Measurements from ENCODE around the gene CLEC4E.
A peak's percentile ranks its signal among the peaks of the same experiment; 100 is the strongest.
"Not testable (repeated sequence)": the region's sequence is repeated elsewhere in the genome, so short reads cannot be mapped to it uniquely, and the experiment has no call there.

The CLEC4E gene

GRCh38 chr12:8540831-8541230, at the start of gene CLEC4E:
Gene CLEC4E, minus strand, starts transcription at chr12:8540905. Its CDS starts 108 bp downstream, at chr12:8540797.
- peak; percentile 13 for DNase-seq

DNA sequence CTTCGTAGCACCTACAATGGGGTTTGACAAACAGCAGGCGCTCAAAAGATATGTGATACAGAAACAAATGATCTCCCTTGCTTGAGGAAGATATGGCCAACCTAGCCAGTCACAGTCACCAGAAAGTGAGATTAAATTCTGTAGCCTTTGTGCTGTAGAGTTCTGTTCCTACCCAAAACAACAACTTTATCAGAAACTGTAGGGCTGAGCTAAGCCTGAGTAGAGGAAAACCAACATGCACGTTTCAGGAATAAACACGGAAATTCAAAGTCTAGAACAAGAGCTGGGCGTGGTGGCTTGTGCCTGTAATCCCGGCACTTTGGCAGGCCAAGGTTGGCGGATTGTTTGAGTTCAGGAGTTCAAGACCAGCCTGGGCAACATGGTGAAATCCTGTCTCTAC, 49.0 kb upstream of the CLEC4E start:
- no peak for DNase-seq

GRCh38 chr12:8584478-8584877, 43.8 kb upstream of the CLEC4E start:
- not testable (repeated sequence) for DNase-seq

- no peak for DNase-seq
Observed at GRCh38 chr12:8584004-8584403, 43.3 kb upstream of the CLEC4E start.

- DNase-seq = no peak
Observed at GRCh38 chr12:8581098-8581784, 40.5 kb upstream of the CLEC4E start.

DNA sequence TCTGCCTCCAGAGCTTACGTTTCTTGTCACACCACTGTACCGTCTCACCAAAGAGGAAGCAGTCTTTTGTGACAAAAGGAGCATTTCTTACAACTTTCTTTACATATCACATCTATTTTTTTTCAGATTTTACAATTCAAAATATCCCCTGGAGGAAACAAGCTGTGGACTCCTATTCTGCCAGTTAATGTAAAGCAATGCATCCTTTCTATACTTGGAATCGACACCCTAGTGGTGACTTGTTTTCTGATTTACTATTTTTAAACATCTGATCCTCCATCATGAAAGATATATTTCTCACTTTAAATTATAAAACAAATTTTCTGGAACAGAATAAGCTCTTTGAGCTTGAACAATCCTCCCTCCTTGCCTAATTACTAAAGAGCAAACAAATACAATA, 37.2 kb upstream of the CLEC4E start:
- DNase-seq = no peak

DNA sequence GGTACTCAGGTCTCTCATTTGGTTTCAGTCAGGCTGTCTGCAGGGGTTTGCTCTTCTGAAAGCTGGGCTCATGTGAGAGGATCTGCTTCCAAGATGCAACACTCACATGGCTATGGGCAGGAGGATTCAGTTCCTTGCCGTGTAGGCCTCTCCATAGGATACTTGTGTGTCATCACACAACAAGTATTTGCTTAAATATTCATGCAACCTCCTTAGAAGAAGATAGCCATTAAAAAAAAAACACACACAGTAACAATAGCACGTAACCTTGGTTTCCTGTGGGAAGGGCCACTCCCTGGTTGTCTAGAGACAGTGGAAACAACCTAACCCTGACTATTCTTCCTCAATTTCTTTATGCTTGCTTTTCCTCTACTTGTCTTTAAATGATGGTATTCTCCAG, 31.8 kb upstream of the CLEC4E start:
- peak; percentile 61 for DNase-seq

GRCh38 chr12:8566525-8566924, 25.8 kb upstream of the CLEC4E start:
- peak; percentile 21 for DNase-seq

DNA sequence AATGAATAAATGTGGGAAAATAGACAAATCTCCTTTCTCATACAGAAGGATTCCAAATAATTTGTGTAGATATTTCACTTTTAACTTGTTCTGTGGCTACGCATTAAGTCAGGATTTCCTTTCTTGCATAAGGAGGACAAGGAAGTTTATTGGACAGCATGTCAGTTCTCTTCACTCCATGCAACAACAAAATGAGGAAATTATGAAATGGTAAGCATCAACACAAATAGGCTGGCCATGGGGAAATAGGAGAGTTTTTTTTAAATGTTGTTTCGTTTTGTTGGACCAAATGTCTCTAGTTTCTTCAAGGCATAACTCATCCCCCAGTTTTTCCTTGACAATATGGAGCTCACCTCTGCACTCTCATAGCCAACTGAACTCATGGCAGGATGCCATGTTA, 25.3 kb upstream of the CLEC4E start:
- DNase-seq = not testable (repeated sequence)

- DNase-seq = no peak
Observed at GRCh38 chr12:8564656-8565055, 24.0 kb upstream of the CLEC4E start.

DNA sequence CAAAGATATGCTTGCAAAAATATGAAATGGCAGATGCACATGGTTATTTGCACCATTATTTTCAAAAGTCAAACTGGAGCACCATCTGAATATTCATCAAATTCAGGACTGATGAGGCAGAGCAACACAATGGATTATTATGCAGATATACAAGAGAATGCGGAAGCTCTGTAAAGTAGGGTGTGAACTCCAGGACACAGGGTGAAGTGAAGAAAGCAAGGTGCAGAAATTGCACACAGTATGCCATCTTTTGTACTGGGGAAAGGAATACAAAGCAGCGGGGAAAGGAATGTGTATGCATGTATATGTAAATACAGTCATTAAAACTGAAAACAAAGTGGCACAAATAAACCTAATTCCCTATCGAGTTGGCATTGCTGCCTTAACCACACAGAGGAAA, 22.7 kb upstream of the CLEC4E start:
- DNase-seq = no peak

GRCh38 chr12:8562310-8562709, 21.6 kb upstream of the CLEC4E start:
- no peak for DNase-seq

- peak; percentile 28 for DNase-seq
Observed at GRCh38 chr12:8561011-8561410, 20.3 kb upstream of the CLEC4E start.

DNA sequence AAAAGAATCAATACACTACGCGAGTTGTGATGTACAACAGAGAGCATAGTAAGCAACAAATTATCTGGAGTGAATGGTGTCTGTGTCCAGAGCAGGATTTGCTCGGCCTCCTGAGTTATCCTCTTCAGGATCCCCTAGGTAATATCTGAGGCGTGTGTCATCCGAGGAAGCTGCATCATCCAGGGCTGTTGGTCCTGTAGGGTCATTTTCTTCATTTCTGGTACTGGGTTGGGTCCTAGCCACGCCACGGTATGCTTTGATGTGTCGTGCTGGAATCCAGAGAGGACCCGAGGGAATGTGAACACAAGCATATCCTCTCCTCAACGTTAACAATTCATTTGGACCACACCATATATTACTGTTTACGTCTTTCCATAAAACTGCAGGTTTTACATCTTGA, 19.0 kb upstream of the CLEC4E start:
- DNase-seq = no peak

DNA sequence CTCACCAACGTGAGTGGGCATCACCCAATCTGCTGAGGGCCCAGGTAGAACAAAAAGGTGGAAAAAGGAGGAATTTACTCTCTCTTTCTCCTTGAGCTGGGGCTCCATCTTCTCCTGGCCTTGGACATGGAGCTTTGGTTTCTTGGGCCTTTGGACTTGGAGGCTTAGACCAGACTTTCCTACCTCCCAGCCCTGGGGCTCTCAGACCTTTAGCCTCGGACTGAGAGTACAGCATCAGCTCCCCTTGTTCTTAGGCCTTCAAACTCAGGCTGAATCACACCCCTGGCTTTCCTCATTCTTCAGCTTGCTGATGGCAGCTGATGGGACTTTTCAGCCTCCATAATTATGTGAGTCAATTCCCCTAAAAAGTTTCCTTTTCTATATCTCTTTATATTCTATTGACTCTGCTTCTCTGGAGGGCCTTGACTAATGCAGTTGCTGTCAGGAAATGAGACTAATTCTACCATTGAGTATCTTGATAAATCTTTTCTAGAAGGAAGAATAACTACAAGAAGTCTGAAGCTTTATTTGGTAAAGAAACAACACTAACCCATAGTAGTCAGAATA, 15.9 kb upstream of the CLEC4E start:
- no peak for DNase-seq

GRCh38 chr12:8554451-8555195, 13.9 kb upstream of the CLEC4E start:
- no peak for DNase-seq

GRCh38 chr12:8553088-8553627, 12.5 kb upstream of the CLEC4E start:
- DNase-seq = no peak

- no peak for DNase-seq
Observed at GRCh38 chr12:8549381-8549780, 8.7 kb upstream of the CLEC4E start.

- no peak for DNase-seq
Observed at GRCh38 chr12:8548192-8548591, 7.5 kb upstream of the CLEC4E start.

- no peak for DNase-seq
Observed at GRCh38 chr12:8547645-8548044, 6.9 kb upstream of the CLEC4E start.

DNA sequence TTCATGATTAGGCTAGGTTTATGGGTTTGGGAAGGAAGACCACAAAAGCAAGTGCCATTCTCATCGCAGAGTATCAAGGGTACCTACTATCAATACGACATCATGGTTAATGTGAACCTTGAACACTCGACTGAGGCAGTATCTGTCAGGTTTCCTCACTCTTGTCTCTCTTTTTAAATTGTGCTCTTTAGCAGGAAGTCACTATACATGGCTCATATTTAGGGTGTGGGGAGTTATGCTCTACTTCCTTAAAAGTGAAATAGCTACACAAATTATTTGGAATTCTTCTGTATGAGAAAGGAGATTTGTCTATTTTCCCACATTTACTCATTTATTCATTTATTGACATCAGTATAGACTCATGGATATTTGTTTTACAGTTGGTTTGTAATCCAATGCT, 5.9 kb upstream of the CLEC4E start:
- no peak for DNase-seq

DNA sequence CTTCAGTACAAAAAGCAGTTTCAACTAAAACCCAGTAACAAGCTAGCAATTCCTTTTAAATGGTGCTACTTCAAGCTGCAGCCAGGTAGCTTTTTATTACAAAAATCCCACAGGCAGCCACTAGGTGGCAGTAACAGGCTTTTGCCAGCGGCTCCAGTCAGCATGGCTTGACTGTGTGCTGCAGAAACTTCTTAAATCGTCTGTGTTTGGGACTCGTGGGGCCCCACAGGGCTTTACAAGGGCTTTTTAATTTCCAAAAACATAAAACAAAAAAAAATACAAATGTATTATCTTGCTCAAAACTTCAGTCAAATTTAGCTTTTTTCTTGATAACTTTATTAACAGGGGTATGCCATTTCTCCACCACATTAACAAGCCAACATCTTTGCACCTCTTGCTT, 3.6 kb upstream of the CLEC4E start:
- peak; percentile 84 for DNase-seq

DNA sequence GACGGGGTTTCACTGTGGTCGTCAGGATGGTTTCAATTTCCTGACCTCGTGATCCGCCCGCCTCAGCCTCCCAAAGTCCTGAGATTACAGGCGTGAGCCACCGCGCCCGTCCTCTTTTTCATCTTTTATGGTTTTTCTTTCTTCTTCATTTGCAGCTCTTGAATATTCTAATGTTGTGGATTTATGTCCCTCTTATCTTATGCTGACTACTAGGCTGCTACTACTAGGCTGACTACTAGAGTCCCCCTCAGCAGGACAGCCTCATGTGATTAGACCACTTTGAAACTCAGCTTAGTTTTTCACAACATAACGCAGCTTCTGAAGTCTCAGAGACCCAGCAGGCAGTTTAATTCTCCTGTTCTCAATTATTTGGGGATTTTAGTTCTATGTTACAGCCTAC, 857 bp upstream of the CLEC4E start:
- no peak for DNase-seq

GRCh38 chr12:8537820-8538219, 2.9 kb downstream of the CLEC4E start:
- not testable (repeated sequence) for DNase-seq

Measured in hematopoietic multipotent progenitor cell treated with erythropoietin and hydrocortisone succinate and interleukin-3 and kit ligand, for 4 days (in vitro differentiated cells).